Measurements from ENCODE around the gene MAB21L4. TPM values are rescaled to one million over a fixed set of nuclear protein-coding genes. Genes with fewer than 3 reads are reported as not detected.
A peak's percentile ranks its signal among the peaks of the same experiment; 100 is the strongest.

MAB21L4 gene
- total and polyA plus RNA-seq, 10 donors = 0.04 to 0.70 (median 0.23) TPM; not detected in 6

DNA sequence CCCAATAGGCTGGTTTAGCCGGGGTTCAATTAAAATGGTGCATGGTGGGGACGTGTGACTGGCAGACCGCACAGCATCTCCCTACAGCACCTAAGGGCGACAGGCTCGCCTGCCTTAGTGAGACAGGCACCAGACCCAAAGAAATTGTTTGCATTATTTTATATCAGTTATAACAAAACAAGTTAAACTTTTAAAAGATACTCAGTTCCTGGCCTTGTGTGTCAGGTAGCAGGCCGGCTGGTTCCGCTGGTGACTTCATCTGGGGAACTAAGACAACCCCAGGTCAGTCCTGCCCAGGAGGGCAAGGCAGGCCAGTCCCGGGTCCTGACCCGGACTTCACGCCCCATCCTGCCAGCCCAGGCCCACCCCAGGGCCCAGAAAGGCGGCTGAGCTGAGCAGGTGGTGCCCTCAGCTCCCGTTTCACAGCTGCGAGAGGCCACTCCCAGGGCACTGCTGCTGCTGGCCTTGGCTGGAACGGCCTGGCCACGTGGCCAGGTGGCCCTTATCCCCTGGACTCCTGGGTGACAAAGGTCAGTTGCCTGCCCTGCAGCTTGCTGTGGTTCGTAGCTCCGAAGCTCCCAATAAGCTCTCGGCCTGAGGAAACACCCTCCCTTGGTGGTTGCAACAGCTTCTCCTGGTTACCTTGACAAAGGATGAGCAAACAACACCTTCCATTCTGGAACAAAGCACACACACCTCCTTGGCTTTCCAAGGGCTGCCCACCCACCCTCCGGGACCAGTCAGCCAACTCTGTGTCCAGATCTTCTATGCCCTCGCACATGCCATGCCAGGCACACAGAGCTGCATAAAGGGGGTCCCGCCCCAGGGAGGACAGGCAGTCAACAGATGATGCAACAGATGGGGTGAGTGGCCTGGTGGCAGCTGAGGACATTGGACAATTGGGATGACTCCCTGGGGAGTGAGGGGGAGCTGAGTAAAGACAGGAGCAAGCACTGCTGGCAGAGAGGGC is 38.6 kb downstream of the MAB21L4 start:
- Histone ChIP-seq H3K27me3 (replicated peaks in 1 of 7) (peaks cover 0 to 4% (median 0%) of the 10 kb centered on the region in 7 donors), H3K27ac (no peak overlapping the region), H3K4me3 (no peak overlapping the region), H3K4me1 (no peaks in the 10 kb centered on the region), H3K9me3 (peaks cover 0 to 24% (median 19%) of the 10 kb centered on the region in 8 donors), H3K36me3 (no peaks in the 10 kb centered on the region)
- TF ChIP-seq POLR2AphosphoS5 (IDR thresholded peaks at IDR 0.05) = peak in 1 of 3 donors; percentile 13
- no peak for TF ChIP-seq POLR2A (IDR thresholded peaks at IDR 0.05)
- DNase-seq = no peak
- 80 to 95% (median 88%) methylated on average over 10 to 21 of the region's 21 CpGs for WGBS, 5 donors
- intact Hi-C loops (cut with DNase I; ENCODE audit: low total_unique reads) = loop anchor here (10.0 kb wide), 1 partner anchor 207 kb away; no protein-coding TSS in a partner anchor

DNA sequence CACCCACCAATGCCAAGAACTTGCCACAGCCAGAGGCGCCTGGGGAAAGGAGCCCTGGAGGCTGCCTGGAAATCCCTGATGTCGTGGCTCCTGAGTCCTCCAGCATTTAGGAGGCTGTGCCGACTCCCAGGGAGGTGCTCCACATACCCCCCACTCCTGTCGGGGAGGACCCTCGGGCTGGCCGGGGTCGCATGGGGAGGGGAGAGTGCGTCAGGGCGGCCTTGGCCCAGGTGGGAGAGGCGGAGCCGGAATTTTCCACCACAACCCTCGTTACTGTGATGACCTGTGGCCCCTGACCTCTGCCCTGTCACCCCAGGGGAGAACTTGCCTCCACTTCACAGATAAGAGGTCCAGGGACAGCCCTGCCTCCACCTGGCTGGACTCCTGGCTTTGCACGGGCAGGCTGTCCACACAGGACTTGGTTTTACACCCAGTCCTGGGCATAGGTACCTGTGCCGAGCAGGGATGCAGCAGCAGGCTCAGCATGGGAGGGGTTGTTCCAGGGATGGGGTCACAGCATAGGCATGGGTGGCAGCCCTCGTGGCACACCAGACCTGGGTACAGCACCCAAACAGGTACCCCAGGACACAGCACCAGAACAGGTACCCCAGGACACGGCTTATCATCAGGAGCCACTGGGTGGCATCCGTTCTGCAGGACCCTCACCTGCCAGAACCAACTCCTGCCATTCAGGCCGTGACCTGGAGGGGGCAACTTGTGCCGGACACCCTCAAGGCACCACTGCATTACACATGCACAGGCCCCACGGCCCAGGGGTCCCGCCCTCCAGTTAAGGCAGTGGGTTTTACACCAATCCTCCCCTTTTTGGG is 39.6 kb downstream of the MAB21L4 start:
- H3K36me3 ChIP-seq = no peaks in the 10 kb centered on the region
- WGBS, 5 donors = 76 to 88% (median 82%) methylated on average over 10 to 21 of the region's 21 CpGs
- no peak overlapping the region for H3K27ac ChIP-seq
- intact Hi-C loops (cut with DNase I; ENCODE audit: low total_unique reads) = loop anchor here (10.0 kb wide), 1 partner anchor 208 kb away; no protein-coding TSS in a partner anchor
- no peak overlapping the region for H3K4me3 ChIP-seq
- H3K4me1 ChIP-seq = peaks cover 0 to 4% (median under 1%) of the 10 kb centered on the region in 6 donors
- peaks cover 0 to 4% (median 0%) of the 10 kb centered on the region in 7 donors for H3K27me3 ChIP-seq (replicated peaks in 1 of 7)
- TF ChIP-seq, protein P1, sequence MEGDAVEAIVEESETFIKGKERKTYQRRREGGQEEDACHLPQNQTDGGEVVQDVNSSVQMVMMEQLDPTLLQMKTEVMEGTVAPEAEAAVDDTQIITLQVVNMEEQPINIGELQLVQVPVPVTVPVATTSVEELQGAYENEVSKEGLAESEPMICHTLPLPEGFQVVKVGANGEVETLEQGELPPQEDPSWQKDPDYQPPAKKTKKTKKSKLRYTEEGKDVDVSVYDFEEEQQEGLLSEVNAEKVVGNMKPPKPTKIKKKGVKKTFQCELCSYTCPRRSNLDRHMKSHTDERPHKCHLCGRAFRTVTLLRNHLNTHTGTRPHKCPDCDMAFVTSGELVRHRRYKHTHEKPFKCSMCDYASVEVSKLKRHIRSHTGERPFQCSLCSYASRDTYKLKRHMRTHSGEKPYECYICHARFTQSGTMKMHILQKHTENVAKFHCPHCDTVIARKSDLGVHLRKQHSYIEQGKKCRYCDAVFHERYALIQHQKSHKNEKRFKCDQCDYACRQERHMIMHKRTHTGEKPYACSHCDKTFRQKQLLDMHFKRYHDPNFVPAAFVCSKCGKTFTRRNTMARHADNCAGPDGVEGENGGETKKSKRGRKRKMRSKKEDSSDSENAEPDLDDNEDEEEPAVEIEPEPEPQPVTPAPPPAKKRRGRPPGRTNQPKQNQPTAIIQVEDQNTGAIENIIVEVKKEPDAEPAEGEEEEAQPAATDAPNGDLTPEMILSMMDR (IDR thresholded peaks at IDR 0.05 in 8 of 11, conservative IDR thresholded peaks at IDR 0.05 in 3 of 11) = no peak
- TF ChIP-seq POLR2A (IDR thresholded peaks at IDR 0.05) (no peak), POLR2AphosphoS5 (IDR thresholded peaks at IDR 0.05) (no peak)
- peaks cover 0 to 24% (median 19%) of the 10 kb centered on the region in 8 donors for H3K9me3 ChIP-seq
- no peak for DNase-seq

DNA sequence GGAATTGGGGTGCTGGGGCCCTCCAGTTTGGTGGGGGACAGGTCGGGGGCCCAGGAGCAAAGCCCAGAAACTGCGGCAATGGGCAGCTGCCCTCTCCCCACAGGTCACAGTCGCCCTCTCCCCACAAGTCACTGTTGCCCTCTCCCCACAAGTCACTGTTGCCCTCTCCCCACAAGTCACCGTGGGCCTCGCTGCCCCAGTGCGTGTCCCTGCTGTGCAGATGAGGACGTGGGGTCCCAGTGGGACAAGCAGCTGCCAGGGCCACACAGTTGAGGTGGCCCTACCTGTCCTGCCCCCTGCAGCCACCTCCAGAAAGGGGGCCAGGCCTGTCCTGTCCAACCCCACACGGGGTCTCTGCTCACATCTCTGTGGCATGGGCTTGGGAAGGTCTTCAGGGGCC is 40.3 kb downstream of the MAB21L4 start:
- 91 to 95% (median 93%) methylated on average over 7 to 8 of the region's 8 CpGs for WGBS, 5 donors
- Histone ChIP-seq H3K4me1 (peaks cover 0 to 10% (median 3%) of the 10 kb centered on the region in 6 donors), H3K4me3 (no peak overlapping the region), H3K36me3 (no peaks in the 10 kb centered on the region), H3K27me3 (replicated peaks in 1 of 7) (peaks cover 0 to 9% (median 0%) of the 10 kb centered on the region in 7 donors), H3K27ac (no peak overlapping the region), H3K9me3 (peaks cover 0 to 24% (median 19%) of the 10 kb centered on the region in 8 donors)
- intact Hi-C loops (cut with DNase I; ENCODE audit: low total_unique reads) = loop anchor here (10.0 kb wide), 1 partner anchor 209 kb away; no protein-coding TSS in a partner anchor
- TF ChIP-seq POLR2A (IDR thresholded peaks at IDR 0.05) (no peak), POLR2AphosphoS5 (IDR thresholded peaks at IDR 0.05) (no peak)
- TF ChIP-seq, protein P1 (IDR thresholded peaks at IDR 0.05 in 8 of 11, conservative IDR thresholded peaks at IDR 0.05 in 3 of 11) = no peak
- no peak for DNase-seq

DNA sequence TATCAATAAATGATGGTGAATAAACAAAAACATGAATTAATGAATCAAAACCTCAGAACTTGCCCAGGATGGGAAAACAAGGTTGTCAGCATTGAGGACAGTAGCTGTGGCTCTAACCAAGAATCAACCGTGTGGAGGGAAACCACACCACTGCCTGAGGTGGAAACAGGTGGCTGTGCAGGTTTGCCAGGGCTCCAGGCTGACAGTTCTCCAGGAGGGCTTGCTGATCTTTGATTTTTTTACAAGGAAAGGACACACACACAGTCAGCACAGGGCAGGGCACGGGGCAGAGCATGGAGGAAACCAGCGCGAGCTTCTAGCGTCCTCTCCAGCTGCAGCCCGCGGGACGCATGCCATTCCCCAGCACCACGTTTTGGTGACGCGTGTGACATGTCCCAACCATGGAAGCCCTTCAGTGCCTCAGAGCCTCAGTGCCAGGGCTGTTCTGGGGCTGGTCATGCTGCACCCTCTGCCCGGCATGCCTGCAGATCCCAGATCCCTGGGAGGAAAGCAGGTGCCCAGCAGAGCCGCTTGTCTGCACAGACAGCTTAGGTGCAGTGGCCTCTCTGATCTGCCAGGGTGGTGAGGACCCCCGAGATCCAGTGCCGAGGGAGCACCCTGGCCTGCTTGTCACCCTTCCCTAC is 43.2 kb downstream of the MAB21L4 start:
- Histone ChIP-seq H3K9me3 (peaks cover 0 to 24% (median 19%) of the 10 kb centered on the region in 8 donors), H3K36me3 (no peaks in the 10 kb centered on the region), H3K4me3 (no peak overlapping the region), H3K27me3 (replicated peaks in 1 of 7) (peaks cover 0 to 9% (median 0%) of the 10 kb centered on the region in 7 donors), H3K27ac (no peak overlapping the region), H3K4me1 (peaks cover 0 to 10% (median 3%) of the 10 kb centered on the region in 6 donors)
- WGBS, 5 donors = 83 to 85% (median 83%) methylated on average over 14 to 15 of the region's 15 CpGs
- intact Hi-C loops (cut with DNase I; ENCODE audit: low total_unique reads) = loop anchor here (10.0 kb wide), 1 partner anchor 212 kb away; no protein-coding TSS in a partner anchor
- DNase-seq = peak; percentile 73
- TF ChIP-seq, protein P1 (IDR thresholded peaks at IDR 0.05 in 8 of 11, conservative IDR thresholded peaks at IDR 0.05 in 3 of 11) = no peak
- TF ChIP-seq POLR2A (IDR thresholded peaks at IDR 0.05) = no peak
- no peak for TF ChIP-seq POLR2AphosphoS5 (IDR thresholded peaks at IDR 0.05)
